NCI-H460 (cell line): ENCODE results near the gene ZACN. TPM values are rescaled to one million over a fixed set of nuclear protein-coding genes. Genes with fewer than 3 reads are reported as not detected.

Experiments used
- DNase-seq: peaks from one replicate; pipeline ENCODE4 v3.0.0-alpha.2; 2016; ENCODE audit warnings: low read depth; ENCODE audit errors: extremely low read depth
- small RNA-seq, 2 experiments: library from RNA; depleted of rRNA; stranded (forward); fragments of <200 nt; gene quantifications; one replicate each; pipeline ENCODE3, GENCODE V24; 2014
- total RNA-seq: library from RNA; depleted of rRNA; stranded (reverse); fragments of >200 nt; shearing (Covaris generic); gene quantifications from 2 replicates; pipeline ENCODE4 v1.2.3, GENCODE V29; 2014; rRNA removed

The ZACN gene
- total RNA-seq, 1 experiment from 2014 or later = 0.10 TPM

DNA sequence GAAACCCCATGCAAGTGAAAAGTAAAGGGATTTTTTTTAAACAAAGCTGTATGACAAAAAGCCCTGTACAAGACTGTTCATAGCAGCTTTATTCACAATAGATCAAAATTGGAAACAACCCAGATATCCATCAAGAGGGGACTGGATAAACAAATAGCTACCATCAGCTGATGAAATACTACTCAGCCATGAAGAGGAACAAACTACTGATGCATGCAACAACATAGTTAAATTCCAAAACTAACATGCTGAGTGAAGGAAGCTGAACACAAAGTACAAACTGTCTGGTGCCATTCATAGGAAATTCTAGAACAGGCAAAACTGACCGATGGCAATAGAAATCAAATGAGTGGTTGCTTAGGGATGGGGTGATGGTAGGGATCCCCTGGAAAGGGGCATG lies 46.9 kb downstream of the ZACN start:
- no peak for DNase-seq

DNA sequence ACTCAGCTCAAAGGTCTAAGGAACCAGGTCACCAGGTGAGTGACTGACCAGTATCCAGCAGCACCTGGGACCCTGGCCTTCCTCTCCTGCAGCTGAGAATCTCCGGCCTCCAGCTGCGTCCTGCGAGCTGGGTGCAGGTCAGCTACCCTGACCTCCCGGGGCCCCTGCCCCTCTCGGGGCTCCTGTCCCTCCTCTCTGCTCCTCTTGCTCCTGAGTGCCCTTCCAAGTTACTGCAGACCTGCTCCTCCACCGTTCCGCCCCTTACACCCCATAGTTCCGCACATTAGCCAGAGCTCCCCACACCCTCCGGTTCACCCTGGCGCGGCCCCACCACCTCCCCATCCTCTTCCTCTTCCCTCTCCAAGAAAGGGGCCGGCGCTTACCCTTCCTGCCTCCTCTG lies 51.5 kb downstream of the ZACN start:
- DNase-seq = no peak

DNA sequence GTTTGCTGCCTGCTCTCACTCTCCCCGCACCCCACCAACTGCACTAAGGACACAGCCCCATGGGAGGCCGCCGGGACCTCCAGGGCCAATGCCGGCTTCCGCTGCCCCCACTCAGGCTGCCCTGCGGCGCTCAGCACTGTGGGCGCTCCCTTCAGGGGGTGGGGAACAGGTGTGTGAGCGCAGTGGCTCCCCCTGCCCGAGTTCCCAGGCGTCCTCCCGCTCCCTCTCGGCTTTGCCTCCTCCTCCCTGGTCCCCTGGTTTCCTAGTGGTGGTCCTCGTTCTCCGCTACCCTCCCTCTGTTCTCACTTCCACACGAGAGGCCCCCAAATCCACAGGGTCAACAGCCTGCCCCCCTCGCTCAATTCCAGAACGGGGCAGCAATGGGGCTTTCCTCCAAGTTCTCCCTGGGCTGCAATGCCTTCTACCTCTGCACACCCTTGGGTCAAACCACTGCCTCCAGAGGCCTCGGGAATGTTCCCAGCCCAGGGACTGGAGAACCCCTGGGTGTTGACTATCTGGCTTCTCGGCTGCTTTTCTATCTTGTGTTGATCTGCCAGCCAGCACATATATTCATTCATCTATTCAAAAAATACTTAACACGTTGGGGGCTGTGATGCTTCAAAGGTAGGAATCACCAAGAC lies 52.2 kb downstream of the ZACN start:
- no peak for DNase-seq

DNA sequence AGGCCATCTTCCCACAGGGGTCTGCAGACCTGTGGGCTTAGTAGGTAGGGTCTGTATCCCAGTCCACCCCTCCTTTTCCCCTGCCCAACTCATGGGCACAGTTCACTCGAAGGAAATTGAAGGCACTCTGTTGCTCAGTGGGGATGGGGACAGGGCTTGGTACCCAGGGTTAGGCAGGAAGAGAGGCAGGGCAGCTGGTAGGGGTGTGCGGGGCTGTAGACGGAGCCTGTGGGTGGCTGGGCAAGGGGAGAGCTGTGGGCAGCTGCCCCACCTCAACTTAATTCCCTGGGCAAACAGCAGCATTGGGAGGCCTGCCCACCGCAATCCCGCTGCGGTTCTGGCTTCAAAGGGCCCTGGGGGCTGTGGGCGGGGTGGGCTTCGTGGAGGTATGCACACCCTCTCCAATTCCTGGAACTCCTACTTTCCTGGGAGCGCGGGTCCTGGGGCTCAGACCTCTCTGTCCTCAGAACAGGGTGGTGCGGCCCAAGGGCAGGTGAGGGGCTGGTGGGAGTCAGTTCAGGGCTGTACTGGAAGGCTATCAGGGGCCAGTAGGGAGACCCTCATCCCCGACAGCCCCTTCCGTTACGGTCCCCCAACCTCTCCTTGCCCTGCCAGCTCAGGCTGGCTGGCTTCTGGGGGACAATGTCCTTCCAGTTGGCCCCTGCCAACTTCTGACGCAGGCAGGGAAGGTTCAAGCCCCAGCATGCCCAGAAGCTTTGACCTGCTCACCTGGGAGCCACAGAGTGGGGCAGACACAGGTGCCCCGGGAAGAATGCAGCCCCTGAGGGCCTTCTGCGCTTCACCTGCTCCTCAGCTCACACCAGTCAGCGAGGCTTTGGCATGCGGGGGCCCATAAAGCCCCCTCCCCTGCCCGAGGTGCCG lies 53.0 kb downstream of the ZACN start:
- no peak for DNase-seq

Small RNA genes lying within 50 kb of the gene (small RNA-seq; reads per million reads assigned to genes)
- gene MIR6868 = 0.02 to 0.12 reads per million in 2 experiments

Other genes starting within 250 kb of the ZACN start
- gene UNC13D, start 234.8 kb upstream of the ZACN start, total RNA-seq = 0.57 and 0.66 TPM in 2 replicates
- 32.0 and 36.7 TPM in 2 replicates for gene WBP2, start 223.8 kb upstream of the ZACN start, total RNA-seq
- 38.0 and 50.4 TPM in 2 replicates for gene TRIM47, start 200.6 kb upstream of the ZACN start, total RNA-seq
- 30.2 and 32.0 TPM in 2 replicates for gene TRIM65, start 182.2 kb upstream of the ZACN start, total RNA-seq
- gene MRPL38, start 174.3 kb upstream of the ZACN start, total RNA-seq = 42.6 and 43.0 TPM in 2 replicates
- gene FBF1, start 138.1 kb upstream of the ZACN start, total RNA-seq = 6.8 and 9.1 TPM in 2 replicates
- 24.9 and 28.4 TPM in 2 replicates for gene ACOX1, start 100.0 kb upstream of the ZACN start, total RNA-seq
- gene TEN1, start 99.9 kb upstream of the ZACN start, total RNA-seq = 18.2 and 18.9 TPM in 2 replicates
- gene CDK3, start 78.3 kb upstream of the ZACN start, total RNA-seq = 4.8 and 7.7 TPM in 2 replicates
- 8.0 and 8.6 TPM in 2 replicates for gene EVPL, start 51.9 kb upstream of the ZACN start, total RNA-seq
- 31.7 and 34.9 TPM in 2 replicates for gene SRP68, start 6.7 kb upstream of the ZACN start, total RNA-seq
- not detected in 2 replicates for gene GALR2, start 4.4 kb upstream of the ZACN start, total RNA-seq
- 54.6 and 56.7 TPM in 2 replicates for gene EXOC7, start 24.6 kb downstream of the ZACN start, total RNA-seq
- not detected in 2 replicates for gene FOXJ1, start 62.1 kb downstream of the ZACN start, total RNA-seq
- gene RNF157, start 161.3 kb downstream of the ZACN start, total RNA-seq = 1.3 and 1.9 TPM in 2 replicates
- 11.5 and 12.2 TPM in 2 replicates for gene UBALD2, start 186.2 kb downstream of the ZACN start, total RNA-seq
- gene QRICH2, start 229.1 kb downstream of the ZACN start, total RNA-seq = 0.23 and 0.67 TPM in 2 replicates